GM12878 (cell line): Measurements from ENCODE around the gene SLC7A5. TPM values are rescaled to one million over a fixed set of nuclear protein-coding genes. Genes with fewer than 3 reads are reported as not detected.
"Not testable (repeated sequence)": the region's sequence is repeated elsewhere in the genome, so short reads cannot be mapped to it uniquely, and the experiment has no call there.

Experiments used
- ATAC-seq: fragments of 200-7000 bp; cut with Tn5 transposase; 3 replicates; pipeline ENCODE4 v1.9.1; 2020; ENCODE audit warnings: mild to moderate bottlenecking, moderate library complexity
- BruUV-seq: library from RNA; stranded (reverse); fragments of 400-500 nt; replicated peaks from 2 replicates; lab custom pipeline; 2021; lab: Mats Ljungman, UMichigan
- CTCF ChIA-PET: fragments of 300-600 bp; sonication (Branson Sonifier 250); formaldehyde crosslinking; extraction: SDS; loops from one replicate; lab custom pipeline; 2021; ENCODE audit warnings: inconsistent platforms; lab: Yijun Ruan, JAX
- POLR2A ChIA-PET: fragments of 350-600 bp; formaldehyde crosslinking; extraction: SDS; loops from one replicate; lab custom pipeline; 2021; ENCODE audit warnings: inconsistent platforms; lab: Charles Lee
- RAD21 ChIA-PET: fragments of 300-600 bp; sonication (Branson Sonifier 250); formaldehyde crosslinking; loops from one replicate; lab custom pipeline; 2023; ENCODE audit warnings: antibody characterized with exemption; ENCODE audit not compliant: unreplicated experiment; lab: Charles Lee
- SMC1A ChIA-PET: fragments of 300-600 bp; sonication (Branson Sonifier 250); formaldehyde crosslinking; loops from one replicate; lab custom pipeline; 2023; ENCODE audit not compliant: unreplicated experiment, uncharacterized antibody; lab: Charles Lee
- DNase-seq: peaks from one replicate; pipeline ENCODE4 v3.0.0-alpha.2; 2011; ENCODE audit warnings: low read depth, low spot score
- FAIRE-seq: peaks from 3 replicates; lab custom pipeline; 2011; peaks lifted over from hg19 to GRCh38; lab: Jason Lieb, UNC
- H2AFZ ChIP-seq: 2 replicates; pipeline ENCODE4 v1.6.0; 2011; ENCODE audit warnings: low read depth, low read length, control low read depth; ENCODE audit not compliant: control insufficient read depth
- H3K27ac ChIP-seq: 2 replicates; pipeline ENCODE4 v1.5.1; 2011; ENCODE audit warnings: control low read depth; ENCODE audit not compliant: control insufficient read depth, insufficient read depth
- H3K27me3 ChIP-seq, 2 experiments: replicated peaks in 1 of 2; 2 replicates each; pipeline versions ENCODE4 v1.6.0 to v1.6.1; 2011; ENCODE audit warnings: low read length in 1 of 2; ENCODE audit not compliant: control insufficient read depth in 2 of 2, insufficient read depth in 2 of 2
- H3K36me3 ChIP-seq, 2 experiments: 2 replicates each; pipeline ENCODE4 v1.5.1; 2011; ENCODE audit warnings: low read length in 1 of 2; ENCODE audit not compliant: control insufficient read depth in 2 of 2, insufficient read depth in 2 of 2
- H3K4me1 ChIP-seq: 2 replicates; pipeline ENCODE4 v1.6.1; 2011; ENCODE audit warnings: mild to moderate bottlenecking, low read length, moderate library complexity, mixed read lengths; ENCODE audit not compliant: control insufficient read depth, insufficient read depth
- H3K4me2 ChIP-seq: 2 replicates; pipeline ENCODE4 v1.6.0; 2011; ENCODE audit warnings: control low read depth; ENCODE audit not compliant: control insufficient read depth, insufficient read depth
- H3K4me3 ChIP-seq: fragments of 200-600 bp; sonication (generic); 2 replicates; pipeline ENCODE4 v1.5.1; 2016
- H3K79me2 ChIP-seq: 2 replicates; pipeline ENCODE4 v1.6.0; 2011; ENCODE audit warnings: low read length; ENCODE audit not compliant: control insufficient read depth, insufficient read depth
- H3K9ac ChIP-seq: 2 replicates; pipeline ENCODE4 v1.8.0; 2011; ENCODE audit warnings: low read length, control low read depth, mixed read lengths; ENCODE audit not compliant: control insufficient read depth, insufficient read depth
- H3K9me3 ChIP-seq: replicated peaks from 3 replicates; pipeline ENCODE4 v1.5.1; 2011; ENCODE audit warnings: mild to moderate bottlenecking, low read length; ENCODE audit not compliant: control insufficient read depth, insufficient read depth
- H4K20me1 ChIP-seq: 2 replicates; pipeline ENCODE4 v1.6.0; 2011; ENCODE audit not compliant: control insufficient read depth, insufficient read depth
- NRF1 ChIP-seq: conservative IDR thresholded peaks from 2 replicates; pipeline ENCODE4 v1.6.1; 2011; ENCODE audit warnings: mild to moderate bottlenecking, low read depth, low read length, improper control_type of control experiment
- ZBTB4 ChIP-seq: fragments of 450-650 bp; formaldehyde crosslinking; IDR thresholded peaks from 2 replicates; pipeline ENCODE4 v1.4.0; 2022; ENCODE audit warnings: mild to moderate bottlenecking, moderate library complexity
- WGBS: methylation state at CpG from one replicate; pipeline ENCODE4 v1.1.6; 2016; ENCODE audit warnings: low lambda C conversion rate; ENCODE audit not compliant: insufficient replicate concordance, insufficient coverage; ENCODE audit errors: missing lambda C conversion rate; 5-methylcytosine and 5-hydroxymethylcytosine counted together
- in situ Hi-C: fragments of 300-500 bp; cut with MboI; formaldehyde crosslinking; loops from 9 replicates; pipeline ENCODE4 v1.14.3; 2018; ENCODE audit warnings: mixed read lengths
- intact Hi-C: fragments of 100-400 bp; cut with micrococcal nuclease; formaldehyde crosslinking; loops from one replicate; pipeline ENCODE4 v1.14.2; 2022; ENCODE audit not compliant: unreplicated experiment
- polyA plus RNA-seq, 11 experiments: library from polyadenylated mRNA; depleted of rRNA in 4 of 11; unstranded in 6 of 11; stranded (reverse) in 5 of 11; fragments of >200 nt; fragmentation: Nextera tagmentation in 4 of 11; fragmentation: Illumina TruSeq in 1 of 11; extraction: Ambion mirVana in 4 of 11; extraction: Trizol in 1 of 11; gene quantifications; 1 replicate in 1 of 11; 2 replicates in 10 of 11; pipeline versions ENCODE4 v1.2.1 to v1.2.3, GENCODE V29; 2011 to 2016; ENCODE audit warnings: inconsistent platforms in 2 of 11, missing spikeins in 2 of 11, low read depth in 1 of 11
- total RNA-seq, 4 experiments: library from RNA; depleted of rRNA in 3 of 4; stranded (reverse); fragments of >200 nt in 3 of 4; fragmentation: Illumina TruSeq in 1 of 4; extraction: Trizol in 1 of 4; gene quantifications; 2 replicates each; pipeline versions ENCODE4 v1.2.1 to v1.2.3, GENCODE V29; 2013 to 2021

Gene SLC7A5
- total and polyA plus RNA-seq, 10 of the 15 experiments (the other 5 are each of a cell fraction or from before 2014, with no cell fraction given): 2.3 to 101 (median 35.8) TPM

GRCh38 chr16:87826798-87827587 lies 42.3 kb downstream of the SLC7A5 start (continued):
- TF ChIP-seq NRF1: no peak
- no peak for TF ChIP-seq ZBTB4 (CRISPR knock-in tag)

GRCh38 chr16:87826407-87826797 lies 42.9 kb downstream of the SLC7A5 start:
- ChIA-PET CTCF (interaction anchor here (1.6 kb wide), 1 partner anchor 46 kb away, joined by 4 read pairs; no protein-coding TSS in a partner anchor), POLR2A (interaction anchor here (0.7 kb wide), 1 partner anchor 46 kb away, joined by 3 read pairs; no protein-coding TSS in a partner anchor)
- H3K27me3 ChIP-seq, SMC1A ChIA-PET, H3K79me2 ChIP-seq, H3K4me3 ChIP-seq, H3K4me2 ChIP-seq, ATAC-seq, FAIRE-seq, H3K36me3 ChIP-seq, in situ Hi-C loops, H4K20me1 ChIP-seq, RAD21 ChIA-PET, H3K27ac ChIP-seq, DNase-seq, H3K4me1 ChIP-seq, H3K9me3 ChIP-seq, BruUV-seq, H3K9ac ChIP-seq, H2AFZ ChIP-seq, intact Hi-C loops: not testable (repeated sequence)
- WGBS: 54% methylated on average over 4 of the region's 4 CpGs

- H3K27me3 ChIP-seq, intact Hi-C loops, H3K27ac ChIP-seq, SMC1A ChIA-PET, H3K9ac ChIP-seq, H2AFZ ChIP-seq, RAD21 ChIA-PET, H3K79me2 ChIP-seq, H3K4me1 ChIP-seq, H3K36me3 ChIP-seq, H3K4me3 ChIP-seq, ATAC-seq, FAIRE-seq, DNase-seq, BruUV-seq, H3K4me2 ChIP-seq, H3K9me3 ChIP-seq, POLR2A ChIA-PET, H4K20me1 ChIP-seq, in situ Hi-C loops: not testable (repeated sequence)
- WGBS: 93% methylated on average over 5 of the region's 5 CpGs
- CTCF ChIA-PET: interaction anchor here (1.6 to 1.7 kb wide), 2 partner anchors 45 to 46 kb away, joined by 4 to 5 read pairs; no protein-coding TSS in a partner anchor
These were observed 43.5 kb downstream of the SLC7A5 start for GRCh38 chr16:87825842-87826120.
